ENCODE data around the gene SRL. TPM values are rescaled to one million over a fixed set of nuclear protein-coding genes. Genes with fewer than 3 reads are reported as not detected.
A peak's percentile ranks its signal among the peaks of the same experiment; 100 is the strongest.

The SRL gene
- total and polyA plus RNA-seq, 2 experiments from 2014 or later, result not detected

DNA sequence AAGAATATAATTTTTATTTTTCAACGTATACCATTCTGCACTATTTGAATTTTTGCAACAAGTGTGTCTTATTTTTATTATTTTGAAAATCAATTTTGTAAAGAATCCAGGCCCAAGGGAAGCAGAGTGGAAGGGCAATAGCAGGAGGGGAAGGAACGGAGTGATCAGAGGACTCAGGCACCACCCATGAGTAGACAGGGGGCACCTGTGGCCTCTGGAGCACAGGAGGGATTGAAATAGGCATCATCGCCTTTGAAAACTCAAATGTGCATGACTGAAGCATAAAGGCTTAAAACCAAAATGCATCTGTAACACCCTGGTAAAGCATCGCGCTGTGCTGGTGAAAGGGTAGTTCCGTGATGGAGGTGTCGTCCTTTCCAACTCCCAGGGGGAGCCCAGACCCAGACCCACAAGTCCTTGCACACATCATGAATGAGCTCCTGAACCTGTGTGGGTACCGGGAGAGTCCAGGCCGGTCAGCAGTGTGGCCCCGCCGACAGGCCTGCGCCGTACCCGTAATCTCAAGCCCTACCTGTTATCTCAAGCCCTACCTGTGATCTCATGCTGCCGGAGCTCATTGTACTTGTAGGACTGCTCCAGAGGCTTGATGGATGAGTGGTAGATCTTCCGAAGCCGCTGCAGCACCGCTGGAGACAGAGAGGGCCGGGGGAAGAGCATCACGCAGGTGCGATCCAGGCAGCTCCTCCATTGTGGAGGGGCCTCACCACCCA, 39.1 kb downstream of the SRL start:
- H2AFZ ChIP-seq, result no peak overlapping the region
- no peak overlapping the region for H3K27ac ChIP-seq
- no peaks in the 10 kb centered on the region for H4K20me1 ChIP-seq (ENCODE audit: insufficient read depth)
- H3K4me3 ChIP-seq, result no peak overlapping the region
- no peaks in the 10 kb centered on the region for H3K9me2 ChIP-seq (ENCODE audit: insufficient read depth)
- 93 to 95% methylated on average over 21 of the region's 21 CpGs for WGBS, 2 experiments (ENCODE audit: low coverage in 1 of 2, low lambda C conversion rate in 2 of 2, missing lambda C conversion rate in 2 of 2)
- H3K4me1 ChIP-seq (ENCODE audit: insufficient read depth), result peaks cover 12% of the 10 kb centered on the region
- H3K9me3 ChIP-seq (ENCODE audit: low read depth), result no peaks in the 10 kb centered on the region
- H3K79me2 ChIP-seq (ENCODE audit: insufficient read depth), result no peaks in the 10 kb centered on the region
- no peak overlapping the region for H3K9ac ChIP-seq
- peaks cover 5% of the 10 kb centered on the region for H3F3A ChIP-seq (ENCODE audit: insufficient read depth)
- in situ Hi-C loops (cut with MboI), result loop anchor here (10.0 kb wide), 1 partner anchor 122 kb away; no protein-coding TSS in a partner anchor
- H3K36me3 ChIP-seq (ENCODE audit: low read depth), result no peaks in the 10 kb centered on the region
- H3K4me2 ChIP-seq (ENCODE audit: unreplicated experiment), result no peak overlapping the region
- no peak for TF ChIP-seq EZH2phosphoT487 (IDR thresholded peaks at IDR 0.05; ENCODE audit: insufficient read depth, low read depth)
- no peak for TF ChIP-seq EZH2 (IDR thresholded peaks at IDR 0.05; ENCODE audit: insufficient read depth, poor library complexity, severe bottlenecking)
- no peaks in the 10 kb centered on the region for H3K27me3 ChIP-seq (replicated peaks; ENCODE audit: insufficient read depth)
- DNase-seq, result no peak

- Histone ChIP-seq H3K4me2 (ENCODE audit: unreplicated experiment) (peak overlapping the region; percentile 0), H3K27ac (peak overlapping the region; percentile 67)
- WGBS, 2 experiments (ENCODE audit: low coverage in 1 of 2, low lambda C conversion rate in 2 of 2, missing lambda C conversion rate in 2 of 2), result 9 to 25% methylated on average over 1 of the region's 1 CpG
Observed at GRCh38 chr16:4200781-4201137, 41.1 kb downstream of the SRL start.

GRCh38 chr16:4200000-4200780, 41.7 kb downstream of the SRL start:
- in situ Hi-C loops (cut with MboI), result loop anchor here (10.0 kb wide), 1 partner anchor 125 kb away; no protein-coding TSS in a partner anchor
- Histone ChIP-seq H3K4me3 (no peak overlapping the region), H3K4me2 (ENCODE audit: unreplicated experiment) (peak overlapping the region; percentile 0), H3K27ac (peak overlapping the region; percentile 67), H3K27me3 (replicated peaks; ENCODE audit: insufficient read depth) (no peaks in the 10 kb centered on the region), H3F3A (ENCODE audit: insufficient read depth) (peaks cover 5% of the 10 kb centered on the region), H3K9ac (peak overlapping the region; percentile 29), H3K9me2 (ENCODE audit: insufficient read depth) (no peaks in the 10 kb centered on the region), H3K79me2 (ENCODE audit: insufficient read depth) (no peaks in the 10 kb centered on the region), H4K20me1 (ENCODE audit: insufficient read depth) (no peaks in the 10 kb centered on the region), H3K36me3 (ENCODE audit: low read depth) (no peaks in the 10 kb centered on the region), H3K9me3 (ENCODE audit: low read depth) (no peaks in the 10 kb centered on the region), H3K4me1 (ENCODE audit: insufficient read depth) (peaks cover 12% of the 10 kb centered on the region), H2AFZ (peak overlapping the region; percentile 73)
- peak; percentile 80 for DNase-seq
- 40 to 46% methylated on average over 15 of the region's 15 CpGs for WGBS, 2 experiments (ENCODE audit: low coverage in 1 of 2, low lambda C conversion rate in 2 of 2, missing lambda C conversion rate in 2 of 2)
- TF ChIP-seq EZH2phosphoT487 (IDR thresholded peaks at IDR 0.05; ENCODE audit: insufficient read depth, low read depth) (no peak), EZH2 (IDR thresholded peaks at IDR 0.05; ENCODE audit: insufficient read depth, poor library complexity, severe bottlenecking) (no peak)

More at GRCh38 chr16:4200781-4201137, 41.1 kb downstream of the SRL start:
- Histone ChIP-seq H3K27me3 (replicated peaks; ENCODE audit: insufficient read depth) (no peaks in the 10 kb centered on the region), H3K9me3 (ENCODE audit: low read depth) (no peaks in the 10 kb centered on the region), H4K20me1 (ENCODE audit: insufficient read depth) (no peaks in the 10 kb centered on the region), H3K79me2 (ENCODE audit: insufficient read depth) (no peaks in the 10 kb centered on the region), H3K36me3 (ENCODE audit: low read depth) (no peaks in the 10 kb centered on the region), H3F3A (ENCODE audit: insufficient read depth) (peaks cover 5% of the 10 kb centered on the region), H2AFZ (peak overlapping the region; percentile 73), H3K9me2 (ENCODE audit: insufficient read depth) (no peaks in the 10 kb centered on the region), H3K4me1 (ENCODE audit: insufficient read depth) (peaks cover 12% of the 10 kb centered on the region), H3K4me3 (no peak overlapping the region), H3K9ac (peak overlapping the region; percentile 29)
- TF ChIP-seq EZH2 (IDR thresholded peaks at IDR 0.05; ENCODE audit: insufficient read depth, poor library complexity, severe bottlenecking) (no peak), EZH2phosphoT487 (IDR thresholded peaks at IDR 0.05; ENCODE audit: insufficient read depth, low read depth) (no peak)
- DNase-seq, result peak; percentile 69
- in situ Hi-C loops (cut with MboI), result loop anchor here (10.0 kb wide), 1 partner anchor 124 kb away; no protein-coding TSS in a partner anchor

DNA sequence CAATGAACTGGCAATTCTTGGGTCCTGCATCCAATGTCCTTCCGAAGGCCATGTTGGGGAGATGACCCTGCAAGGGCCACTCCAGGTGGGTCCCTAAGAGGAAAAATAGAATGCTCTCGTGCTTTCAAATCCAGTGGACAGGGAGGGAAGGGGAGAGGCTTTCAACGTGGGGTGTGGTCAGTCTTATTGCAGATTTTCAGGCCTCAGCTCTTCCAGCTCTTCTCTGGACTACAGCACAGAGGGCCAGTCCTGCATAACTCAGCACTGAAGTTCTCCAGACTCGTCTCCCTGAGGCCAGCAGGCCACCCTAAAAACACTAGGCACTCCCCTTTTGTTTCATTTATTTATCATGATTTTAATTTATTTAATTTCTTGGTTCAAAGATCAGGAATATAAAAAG, 43.1 kb downstream of the SRL start:
- H3K27ac ChIP-seq, result no peak overlapping the region
- peaks cover 12% of the 10 kb centered on the region for H3K4me1 ChIP-seq (ENCODE audit: insufficient read depth)
- peaks cover 5% of the 10 kb centered on the region for H3F3A ChIP-seq (ENCODE audit: insufficient read depth)
- no peaks in the 10 kb centered on the region for H3K9me2 ChIP-seq (ENCODE audit: insufficient read depth)
- 54 to 56% methylated on average over 4 of the region's 4 CpGs for WGBS, 2 experiments (ENCODE audit: low coverage in 1 of 2, low lambda C conversion rate in 2 of 2, missing lambda C conversion rate in 2 of 2)
- no peaks in the 10 kb centered on the region for H3K79me2 ChIP-seq (ENCODE audit: insufficient read depth)
- no peak for DNase-seq
- in situ Hi-C loops (cut with MboI), result no loop called here
- no peaks in the 10 kb centered on the region for H3K36me3 ChIP-seq (ENCODE audit: low read depth)
- H3K4me2 ChIP-seq (ENCODE audit: unreplicated experiment), result no peak overlapping the region
- no peak overlapping the region for H2AFZ ChIP-seq
- TF ChIP-seq EZH2 (IDR thresholded peaks at IDR 0.05; ENCODE audit: insufficient read depth, poor library complexity, severe bottlenecking), result no peak
- TF ChIP-seq EZH2phosphoT487 (IDR thresholded peaks at IDR 0.05; ENCODE audit: insufficient read depth, low read depth), result no peak
- H3K9ac ChIP-seq, result no peak overlapping the region
- H3K27me3 ChIP-seq (replicated peaks; ENCODE audit: insufficient read depth), result no peaks in the 10 kb centered on the region
- no peaks in the 10 kb centered on the region for H3K9me3 ChIP-seq (ENCODE audit: low read depth)
- H3K4me3 ChIP-seq, result no peak overlapping the region
- H4K20me1 ChIP-seq (ENCODE audit: insufficient read depth), result no peaks in the 10 kb centered on the region

Measured in GM23248 (cell line).